LHCN-M2 (cell line): ENCODE measurements around the gene ISX. TPM values are rescaled to one million over a fixed set of nuclear protein-coding genes. Genes with fewer than 3 reads are reported as not detected.

ENCODE experiments used
- DNase-seq: peaks from one replicate; pipeline ENCODE4 v3.0.0-alpha.2; 2012; ENCODE audit warnings: low read depth
- total RNA-seq: library from RNA; depleted of rRNA; stranded (reverse); fragments of >200 nt; gene quantifications from 2 replicates; pipeline ENCODE4 v1.2.3, GENCODE V29; 2014; rRNA removed

Gene ISX
- total RNA-seq, 1 experiment from 2014 or later, result not detected

DNA sequence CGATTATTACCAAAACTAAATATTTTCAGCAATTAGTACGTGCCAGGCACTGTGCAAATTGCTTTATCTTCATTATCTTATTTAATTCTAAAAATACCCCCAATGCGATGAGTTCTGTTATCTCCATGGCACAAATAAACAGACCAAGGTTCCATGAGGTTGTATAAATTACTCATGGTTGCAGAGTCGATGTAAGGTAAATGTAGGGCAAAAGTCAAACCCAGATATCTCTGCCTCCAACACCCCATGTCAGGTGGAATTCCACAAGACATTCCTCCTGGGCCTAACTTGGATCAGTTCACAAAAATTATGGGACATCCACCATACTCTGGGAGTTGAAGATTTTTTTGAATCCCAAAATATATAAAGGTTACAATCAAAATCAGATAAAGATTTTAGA lies 43.7 kb downstream of the ISX start:
- no peak for DNase-seq

DNA sequence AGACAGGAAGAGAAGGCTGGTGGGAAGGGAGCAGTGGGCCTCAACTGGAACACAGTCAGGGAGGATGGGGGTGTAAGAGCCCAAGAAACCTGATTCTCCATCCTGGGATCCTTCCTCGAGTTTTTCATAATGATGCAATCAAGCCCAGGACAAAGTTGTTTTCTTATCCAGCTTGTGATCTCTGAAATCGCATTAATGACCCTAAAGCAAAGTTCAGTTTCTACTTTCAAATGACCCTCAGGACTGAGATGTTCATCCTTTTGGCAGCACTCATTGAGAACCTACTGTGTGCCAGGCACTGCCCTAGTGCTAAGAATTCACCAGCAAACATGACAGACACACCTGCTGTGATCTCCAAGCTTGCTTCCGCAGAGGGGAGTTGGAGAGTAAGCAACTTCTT lies 45.3 kb downstream of the ISX start:
- no peak for DNase-seq

- no peak for DNase-seq
Measured at GRCh38 chr22:35113341-35113740, 47.4 kb downstream of the ISX start.

GRCh38 chr22:35114131-35114980 lies 48.4 kb downstream of the ISX start:
- no peak for DNase-seq

GRCh38 chr22:35115515-35115914 lies 49.6 kb downstream of the ISX start:
- DNase-seq, result no peak

- no peak for DNase-seq
Measured at GRCh38 chr22:35116269-35116668, 50.3 kb downstream of the ISX start.

GRCh38 chr22:35116817-35117216 lies 50.9 kb downstream of the ISX start:
- no peak for DNase-seq

DNA sequence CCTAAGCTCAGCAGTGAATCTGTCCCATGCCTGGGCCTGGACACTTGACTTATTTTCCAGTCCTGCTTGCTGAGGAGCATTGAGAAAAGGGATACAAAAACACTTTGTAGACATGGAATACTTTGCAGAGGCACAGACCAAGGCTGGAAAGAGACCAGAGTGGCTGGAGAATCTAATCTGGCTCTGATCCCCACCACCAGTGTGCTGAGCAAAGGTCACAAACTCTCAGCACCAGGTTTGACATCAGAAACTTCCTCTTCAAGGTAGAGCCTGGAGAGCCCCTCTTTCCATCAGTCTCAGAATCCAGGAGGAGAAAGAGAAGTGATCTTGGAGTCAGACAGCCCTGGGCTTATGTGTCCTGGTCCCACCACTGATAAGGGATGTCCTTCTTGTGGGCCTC lies 53.5 kb downstream of the ISX start:
- DNase-seq, result no peak

DNA sequence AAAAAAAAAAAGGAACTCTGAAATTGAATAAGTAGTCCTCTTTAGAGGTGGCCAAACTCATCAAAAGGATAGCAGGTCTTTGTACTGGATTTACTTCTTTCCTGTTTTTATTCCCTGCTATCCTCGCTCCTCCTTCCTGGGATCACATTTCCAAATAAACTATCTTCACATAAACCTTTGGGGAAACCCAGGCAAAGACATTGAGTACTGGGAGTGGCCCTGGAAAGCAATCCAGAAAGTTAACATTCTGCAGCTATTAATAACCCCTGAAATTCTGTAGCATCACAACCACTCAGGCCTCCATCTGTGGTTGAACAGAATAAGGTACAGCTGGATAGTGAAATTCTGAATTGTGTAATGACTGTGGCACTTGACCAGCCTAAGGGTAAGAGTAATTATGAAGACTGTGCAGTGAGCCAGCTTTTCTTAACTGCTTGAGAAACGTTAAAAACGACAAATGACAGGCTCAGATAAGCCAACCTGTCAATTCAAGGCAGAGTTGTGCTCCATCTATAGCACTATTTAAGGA lies 58.8 kb downstream of the ISX start:
- DNase-seq, result peak; percentile 17

GRCh38 chr22:35126993-35127392 lies 61.0 kb downstream of the ISX start:
- DNase-seq, result no peak

DNA sequence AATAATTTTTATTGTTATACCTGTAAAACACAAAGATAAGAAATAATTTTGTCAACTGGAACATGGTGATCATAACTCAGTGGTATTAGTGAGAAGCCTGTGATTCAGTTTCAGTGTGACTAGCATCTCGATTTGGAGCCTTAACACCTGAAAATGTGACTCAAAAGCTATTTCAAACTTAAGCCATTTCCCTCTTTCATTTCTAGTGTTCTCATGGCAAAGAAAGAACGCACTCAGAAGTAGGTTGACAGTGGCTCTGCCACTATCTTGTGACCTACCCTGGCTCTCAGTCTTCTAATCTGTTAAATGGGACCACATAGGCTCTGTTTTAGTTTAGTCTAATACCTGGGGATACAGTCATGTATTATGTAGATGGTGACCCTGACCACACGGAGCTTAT lies 62.7 kb downstream of the ISX start:
- DNase-seq, result no peak

DNA sequence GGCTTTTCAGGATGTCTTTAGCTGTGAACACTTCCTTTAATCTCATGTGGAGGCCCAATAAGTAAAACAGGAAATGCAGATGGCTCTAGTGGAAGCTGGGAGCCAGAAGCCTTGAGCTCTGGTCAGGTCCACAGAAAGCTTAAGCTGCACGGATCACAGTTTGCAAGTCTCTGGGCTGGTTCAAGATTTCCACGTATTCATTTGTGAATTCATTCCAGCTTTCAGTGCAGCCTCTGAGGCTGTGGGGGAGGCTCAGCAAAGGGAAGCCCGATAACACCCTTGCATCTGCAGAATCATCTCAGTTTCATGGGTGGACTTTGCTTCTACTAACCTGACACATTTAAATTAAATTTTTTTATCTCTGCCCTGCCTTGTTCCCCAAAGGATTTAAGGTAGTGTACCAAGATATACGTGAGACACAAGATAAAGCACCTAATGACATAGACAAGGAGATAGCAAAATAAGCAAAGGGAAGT lies 65.6 kb downstream of the ISX start:
- DNase-seq, result no peak

- DNase-seq, result no peak
Measured at GRCh38 chr22:35132568-35132967, 66.6 kb downstream of the ISX start.

DNA sequence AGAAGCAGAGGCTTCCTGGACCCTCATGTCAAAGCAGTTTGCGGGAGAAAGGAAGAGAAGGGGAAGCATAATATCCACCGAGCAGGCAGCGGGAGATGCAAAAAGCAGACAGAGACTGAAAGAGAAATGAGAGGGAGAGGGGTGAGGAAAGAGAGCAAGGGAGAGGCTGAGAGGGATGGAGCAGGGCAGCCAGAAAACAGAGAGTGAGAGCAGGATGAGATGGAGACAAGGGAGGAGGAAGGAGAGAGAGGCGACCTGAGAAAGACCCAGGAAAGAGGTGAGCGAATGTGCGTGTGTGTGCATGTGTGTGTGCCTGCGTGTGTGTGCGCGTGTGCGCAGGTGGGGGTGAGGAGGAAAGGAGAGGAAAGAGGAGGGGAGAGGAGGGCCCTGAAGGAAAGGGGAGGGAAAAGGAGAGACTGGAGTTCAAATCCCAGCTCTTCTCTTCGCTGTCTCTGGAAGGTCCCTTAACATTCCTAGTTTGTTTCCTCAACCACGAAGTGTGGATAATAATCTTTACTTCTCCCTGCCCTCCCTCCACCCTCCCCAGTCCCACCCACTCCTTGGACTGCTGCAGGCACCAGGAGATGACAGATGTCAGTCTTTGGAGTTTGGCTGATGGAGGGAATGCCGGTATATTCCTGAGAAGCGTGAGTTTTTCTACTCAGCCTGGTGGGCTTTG lies 67.9 kb downstream of the ISX start:
- DNase-seq, result no peak

GRCh38 chr22:35134637-35135036 lies 68.7 kb downstream of the ISX start:
- DNase-seq, result no peak

- no peak for DNase-seq
Measured at GRCh38 chr22:35135165-35135564, 69.2 kb downstream of the ISX start.

Other genes with a start within 250 kb of the ISX start
- 14.1 and 17.8 TPM in 2 replicates for gene HMGXB4, start 191.3 kb downstream of the ISX start, total RNA-seq
- gene TOM1, start 233.7 kb downstream of the ISX start, total RNA-seq, result 33.8 and 50.3 TPM in 2 replicates